Endodermal cell (in vitro differentiated cells): ENCODE measurements around the gene NAA40. TPM values are rescaled to one million over a fixed set of nuclear protein-coding genes. Genes with fewer than 3 reads are reported as not detected.

ENCODE experiments used
- DNase-seq: peaks from one replicate; pipeline ENCODE4 v3.0.0-alpha.2; 2017
- H3K27ac ChIP-seq: 2 replicates; pipeline ENCODE4 v1.5.1; 2013; ENCODE audit warnings: mild to moderate bottlenecking, low read depth, low read length, moderate library complexity
- H3K27me3 ChIP-seq: 2 replicates; pipeline ENCODE4 v1.6.1; 2013; ENCODE audit warnings: mild to moderate bottlenecking, low read length, moderate library complexity; ENCODE audit not compliant: insufficient read depth, control insufficient read depth, poor library complexity, severe bottlenecking
- H3K36me3 ChIP-seq: 2 replicates; pipeline ENCODE4 v1.7.0; 2013; ENCODE audit warnings: mild to moderate bottlenecking, low read length, moderate library complexity; ENCODE audit not compliant: control insufficient read depth, insufficient read depth
- H3K4me1 ChIP-seq: one replicate; pipeline ENCODE4 v1.7.0; 2013; ENCODE audit warnings: low read length; ENCODE audit not compliant: control insufficient read depth, insufficient read depth
- H3K4me3 ChIP-seq: 2 replicates; pipeline ENCODE4 v1.5.1; 2013; ENCODE audit warnings: mild to moderate bottlenecking, low read length, moderate library complexity
- H3K9ac ChIP-seq: 2 replicates; pipeline ENCODE4 v1.6.1; 2013; ENCODE audit warnings: mild to moderate bottlenecking, low read length, moderate library complexity; ENCODE audit not compliant: poor library complexity, severe bottlenecking; ENCODE audit errors: extremely low read depth
- H3K9me3 ChIP-seq: 2 replicates; pipeline ENCODE4 v1.6.1; 2013; ENCODE audit warnings: mild to moderate bottlenecking, low read length, moderate library complexity; ENCODE audit not compliant: control insufficient read depth
- H3K27ac Mint-ChIP-seq: 2 replicates; pipeline ENCODE4 v1.8.0; 2020; ENCODE audit warnings: mixed read lengths
- H3K27me3 Mint-ChIP-seq: 2 replicates; pipeline ENCODE4 v1.8.0; 2021; ENCODE audit warnings: mild to moderate bottlenecking, mixed read lengths; ENCODE audit not compliant: insufficient read depth
- H3K36me3 Mint-ChIP-seq: 2 replicates; pipeline ENCODE4 v1.8.0; 2020; ENCODE audit warnings: low read depth, mixed read lengths
- H3K4me1 Mint-ChIP-seq: 2 replicates; pipeline ENCODE4 v1.8.0; 2020; ENCODE audit warnings: mixed read lengths
- H3K4me3 Mint-ChIP-seq: 2 replicates; pipeline ENCODE4 v1.8.0; 2020; ENCODE audit warnings: mild to moderate bottlenecking, moderate library complexity, mixed read lengths
- H3K9me3 Mint-ChIP-seq: 2 replicates; pipeline ENCODE4 v1.8.0; 2020; ENCODE audit warnings: mild to moderate bottlenecking, mixed read lengths
- WGBS, 2 experiments: methylation state at CpG; one replicate each; pipeline versions ENCODE4 v1.1.5 to v1.1.7; 2013; ENCODE audit warnings: missing lambda C conversion rate in 2 of 2, mixed read lengths in 1 of 2; ENCODE audit not compliant: insufficient coverage in 1 of 2, insufficient read length in 1 of 2; 5-methylcytosine and 5-hydroxymethylcytosine counted together
- total RNA-seq, 2 donors: library from RNA; stranded (reverse); fragmentation: NEBNext Ultra II Directional in 1 of 2; extraction: Animal tissue kit (Norgen Biotek cat#: 25700) in 1 of 2; gene quantifications; 2 replicates in 1 of 2; 3 replicates in 1 of 2; pipeline ENCODE4 v1.2.1, GENCODE V29; 2021
- TF ChIP-seq, protein P1 (sequence below): fragments of 200-600 bp; sonication (generic); conservative IDR thresholded peaks from 2 replicates; pipeline ENCODE4 v1.5.0; 2021; ENCODE audit warnings: antibody characterized with exemption, mild to moderate bottlenecking

NAA40 gene
- total RNA-seq, 2 donors from 2014 or later, result 47.2 to 53.5 TPM

- no peaks in the 10 kb centered on the region for H3K9me3 Mint-ChIP-seq
- no peaks in the 10 kb centered on the region for H3K4me1 Mint-ChIP-seq
- Histone ChIP-seq H3K27me3 (no peaks in the 10 kb centered on the region), H3K9ac (no peak overlapping the region), H3K9me3 (no peaks in the 10 kb centered on the region), H3K27ac (no peak overlapping the region), H3K36me3 (peaks cover 51% of the 10 kb centered on the region), H3K4me1 (peaks cover 4% of the 10 kb centered on the region), H3K4me3 (no peak overlapping the region)
- H3K27ac Mint-ChIP-seq, result no peak overlapping the region
- TF ChIP-seq, protein P1, sequence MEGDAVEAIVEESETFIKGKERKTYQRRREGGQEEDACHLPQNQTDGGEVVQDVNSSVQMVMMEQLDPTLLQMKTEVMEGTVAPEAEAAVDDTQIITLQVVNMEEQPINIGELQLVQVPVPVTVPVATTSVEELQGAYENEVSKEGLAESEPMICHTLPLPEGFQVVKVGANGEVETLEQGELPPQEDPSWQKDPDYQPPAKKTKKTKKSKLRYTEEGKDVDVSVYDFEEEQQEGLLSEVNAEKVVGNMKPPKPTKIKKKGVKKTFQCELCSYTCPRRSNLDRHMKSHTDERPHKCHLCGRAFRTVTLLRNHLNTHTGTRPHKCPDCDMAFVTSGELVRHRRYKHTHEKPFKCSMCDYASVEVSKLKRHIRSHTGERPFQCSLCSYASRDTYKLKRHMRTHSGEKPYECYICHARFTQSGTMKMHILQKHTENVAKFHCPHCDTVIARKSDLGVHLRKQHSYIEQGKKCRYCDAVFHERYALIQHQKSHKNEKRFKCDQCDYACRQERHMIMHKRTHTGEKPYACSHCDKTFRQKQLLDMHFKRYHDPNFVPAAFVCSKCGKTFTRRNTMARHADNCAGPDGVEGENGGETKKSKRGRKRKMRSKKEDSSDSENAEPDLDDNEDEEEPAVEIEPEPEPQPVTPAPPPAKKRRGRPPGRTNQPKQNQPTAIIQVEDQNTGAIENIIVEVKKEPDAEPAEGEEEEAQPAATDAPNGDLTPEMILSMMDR, result no peak
- no peaks in the 10 kb centered on the region for H3K27me3 Mint-ChIP-seq
- peaks cover 39% of the 10 kb centered on the region for H3K36me3 Mint-ChIP-seq
- no peak overlapping the region for H3K4me3 Mint-ChIP-seq
- 94% methylated on average over 3 to 13 of the region's 13 CpGs for WGBS, 2 experiments
- DNase-seq, result no peak
These were observed 34.1 kb upstream of the NAA40 start for GRCh38 chr11:63904743-63905142.

DNA sequence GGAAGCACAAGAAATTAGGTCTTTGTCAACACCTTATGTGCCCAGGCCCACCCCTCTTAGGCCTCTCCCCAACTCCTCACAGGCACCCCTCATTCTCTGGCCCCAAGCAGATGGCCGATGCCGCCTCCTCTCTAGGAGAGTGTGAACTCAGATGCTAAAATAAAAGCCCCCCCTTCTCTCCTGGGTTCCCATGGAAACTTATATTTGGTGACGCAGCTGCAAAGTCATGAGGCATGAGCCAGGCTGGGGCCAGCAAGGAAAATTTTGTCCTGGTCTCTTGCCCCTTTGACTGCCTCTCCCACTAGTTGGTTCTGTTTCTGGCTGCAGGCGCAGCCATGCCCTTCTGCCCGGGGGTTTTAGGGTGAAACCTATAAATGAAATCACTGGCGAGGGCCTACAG, 33.6 kb upstream of the NAA40 start:
- Histone ChIP-seq H3K27me3 (no peaks in the 10 kb centered on the region), H3K9me3 (no peaks in the 10 kb centered on the region), H3K4me1 (peaks cover 7% of the 10 kb centered on the region), H3K36me3 (peaks cover 47% of the 10 kb centered on the region), H3K9ac (no peak overlapping the region), H3K27ac (no peak overlapping the region), H3K4me3 (no peak overlapping the region)
- H3K4me3 Mint-ChIP-seq, result no peak overlapping the region
- H3K36me3 Mint-ChIP-seq, result peaks cover 36% of the 10 kb centered on the region
- H3K4me1 Mint-ChIP-seq, result peaks cover 2% of the 10 kb centered on the region
- DNase-seq, result no peak
- 97 to 100% methylated on average over 3 to 6 of the region's 6 CpGs for WGBS, 2 experiments
- H3K27ac Mint-ChIP-seq, result peak overlapping the region; percentile 32
- no peaks in the 10 kb centered on the region for H3K27me3 Mint-ChIP-seq
- H3K9me3 Mint-ChIP-seq, result no peaks in the 10 kb centered on the region
- TF ChIP-seq, protein P1, result no peak

GRCh38 chr11:63906087-63906486, 32.7 kb upstream of the NAA40 start:
- H3K4me1 ChIP-seq, result peaks cover 9% of the 10 kb centered on the region
- no peak overlapping the region for H3K27ac ChIP-seq
- no peak overlapping the region for H3K9ac ChIP-seq
- TF ChIP-seq, protein P1, result no peak
- Mint-ChIP-seq H3K27ac (no peak overlapping the region), H3K36me3 (peaks cover 29% of the 10 kb centered on the region), H3K27me3 (no peaks in the 10 kb centered on the region), H3K4me3 (no peak overlapping the region), H3K4me1 (peaks cover 4% of the 10 kb centered on the region), H3K9me3 (no peaks in the 10 kb centered on the region)
- 83 to 100% methylated on average over 2 of the region's 4 CpGs for WGBS, 2 experiments
- no peak overlapping the region for H3K4me3 ChIP-seq
- DNase-seq, result no peak
- H3K9me3 ChIP-seq, result no peaks in the 10 kb centered on the region
- H3K36me3 ChIP-seq, result peaks cover 38% of the 10 kb centered on the region
- no peaks in the 10 kb centered on the region for H3K27me3 ChIP-seq
